Subcutaneous abdominal adipose tissue (tissue), 5 donors: ENCODE data around the gene HABP4.
A peak's percentile ranks its signal among the peaks of the same experiment; 100 is the strongest.

Source experiments
- H3K27ac ChIP-seq: one replicate; pipeline ENCODE4 v1.7.0; 2013; ENCODE audit warnings: low read depth, mild to moderate bottlenecking, inconsistent platforms, low read length, moderate library complexity
- H3K27me3 ChIP-seq, 5 donors: one replicate each; pipeline ENCODE4 v1.7.0; 2013; ENCODE audit warnings: low read length in 5 of 5, inconsistent platforms in 1 of 5; ENCODE audit not compliant: control insufficient read depth in 5 of 5, insufficient read depth in 4 of 5
- H3K36me3 ChIP-seq, 5 donors: one replicate each; pipeline ENCODE4 v1.7.0; 2013; ENCODE audit warnings: low read length in 5 of 5; ENCODE audit not compliant: control insufficient read depth in 5 of 5, insufficient read depth in 5 of 5
- H3K4me1 ChIP-seq, 5 donors: one replicate each; pipeline ENCODE4 v1.7.0; 2013; ENCODE audit warnings: low read length in 5 of 5, mild to moderate bottlenecking in 3 of 5, moderate library complexity in 1 of 5; ENCODE audit not compliant: control insufficient read depth in 5 of 5, insufficient read depth in 5 of 5
- H3K4me3 ChIP-seq, 5 donors: one replicate each; pipeline ENCODE4 v1.7.0; 2013; ENCODE audit warnings: low read length in 5 of 5, low read depth in 1 of 5
- H3K9ac ChIP-seq, 5 donors: one replicate each; pipeline ENCODE4 v1.7.0; 2013; ENCODE audit warnings: low read length in 5 of 5, mild to moderate bottlenecking in 4 of 5, moderate library complexity in 3 of 5
- H3K9me3 ChIP-seq, 5 donors: one replicate each; pipeline ENCODE4 v1.7.0; 2013; ENCODE audit warnings: low read length in 5 of 5; ENCODE audit not compliant: control insufficient read depth in 5 of 5
- donor health status: healthy.
- donor health status: healthy.
- donor health status: healthy.
- donor health status: healthy.
- donor health status: healthy.

The HABP4 gene

DNA sequence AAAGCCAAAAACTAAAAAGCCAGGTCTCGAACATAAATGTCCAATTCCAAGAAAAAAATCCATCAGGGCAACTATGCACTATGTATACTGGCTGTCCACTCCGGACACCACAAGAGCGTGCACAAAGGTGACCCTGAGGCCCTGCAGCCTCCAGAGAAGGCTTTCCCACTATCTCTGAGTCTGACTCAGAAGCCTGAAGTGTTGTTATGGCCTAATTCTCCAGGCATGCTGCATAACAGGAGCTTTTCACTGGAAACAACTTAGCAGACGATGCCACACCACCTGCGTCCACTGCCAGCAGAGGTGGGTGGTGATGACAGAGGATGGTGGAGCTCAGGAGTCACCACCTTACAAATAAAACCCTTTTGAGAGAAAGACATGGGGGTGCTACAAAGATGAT, 63.7 kb downstream of the HABP4 start:
- H3K36me3 ChIP-seq, result peaks cover 0 to 12% (median 3%) of the 10 kb centered on the region in 5 donors
- no peaks in the 10 kb centered on the region for H3K27me3 ChIP-seq
- no peak overlapping the region for H3K9ac ChIP-seq
- H3K27ac ChIP-seq, result peak overlapping the region; percentile 89
- peaks cover 8 to 41% (median 38%) of the 10 kb centered on the region in 5 donors for H3K4me1 ChIP-seq
- no peaks in the 10 kb centered on the region for H3K9me3 ChIP-seq
- peak overlapping the region in 1 of 5 donors; percentile 1 for H3K4me3 ChIP-seq

GRCh38 chr9:96514108-96514799, 64.3 kb downstream of the HABP4 start:
- no peaks in the 10 kb centered on the region for H3K27me3 ChIP-seq
- H3K27ac ChIP-seq, result peak overlapping the region; percentile 89
- peaks cover 8 to 36% (median 32%) of the 10 kb centered on the region in 5 donors for H3K4me1 ChIP-seq
- H3K4me3 ChIP-seq, result peak overlapping the region in 2 of 5 donors; percentile 7 to 36
- no peaks in the 10 kb centered on the region for H3K9me3 ChIP-seq
- H3K9ac ChIP-seq, result peak overlapping the region in 2 of 5 donors; percentile 18 to 22
- H3K36me3 ChIP-seq, result peaks cover 0 to 8% (median 3%) of the 10 kb centered on the region in 5 donors

DNA sequence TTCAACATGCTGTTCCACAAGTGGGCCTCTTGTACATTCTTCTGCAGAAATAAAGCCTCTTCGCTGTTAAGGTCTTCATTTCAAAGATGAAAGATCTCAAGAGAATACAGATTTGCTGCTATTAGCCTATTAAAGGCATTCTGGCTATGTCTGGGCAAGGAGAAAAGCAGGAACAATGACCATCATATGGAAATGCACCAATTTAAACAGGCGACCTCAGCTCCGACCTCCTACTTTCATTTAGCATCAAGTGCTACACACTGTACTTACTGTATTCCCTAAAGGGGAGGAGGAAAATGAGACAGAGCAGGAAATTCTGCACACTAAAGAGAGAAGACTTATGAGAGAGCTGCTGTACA, 64.8 kb downstream of the HABP4 start:
- Histone ChIP-seq H3K4me3 (peak overlapping the region in 2 of 5 donors; percentile 7 to 36), H3K4me1 (peaks cover 8 to 41% (median 35%) of the 10 kb centered on the region in 5 donors), H3K9ac (peak overlapping the region in 3 of 5 donors; percentile 11 to 22 (median 21)), H3K9me3 (no peaks in the 10 kb centered on the region), H3K36me3 (peaks cover 0 to 8% (median 3%) of the 10 kb centered on the region in 5 donors), H3K27ac (peak overlapping the region; percentile 89), H3K27me3 (no peaks in the 10 kb centered on the region)

- peak overlapping the region in 2 of 5 donors; percentile 21 to 38 for H3K9ac ChIP-seq
Observed at GRCh38 chr9:96515621-96516470, 65.9 kb downstream of the HABP4 start.

GRCh38 chr9:96519095-96519494, 69.1 kb downstream of the HABP4 start:
- H3K27ac ChIP-seq, result peak overlapping the region; percentile 94
- H3K4me3 ChIP-seq, result no peak overlapping the region
- H3K27me3 ChIP-seq, result no peaks in the 10 kb centered on the region
- no peaks in the 10 kb centered on the region for H3K9me3 ChIP-seq
- H3K36me3 ChIP-seq, result peaks cover 3 to 15% (median 9%) of the 10 kb centered on the region in 5 donors
- peaks cover 3 to 51% (median 41%) of the 10 kb centered on the region in 5 donors for H3K4me1 ChIP-seq
- no peak overlapping the region for H3K9ac ChIP-seq

More at GRCh38 chr9:96515621-96516470, 65.9 kb downstream of the HABP4 start:
- peak overlapping the region; percentile 89 for H3K27ac ChIP-seq
- peak overlapping the region in 1 of 5 donors; percentile 36 for H3K4me3 ChIP-seq
- H3K4me1 ChIP-seq, result peaks cover 8 to 46% (median 41%) of the 10 kb centered on the region in 5 donors
- no peaks in the 10 kb centered on the region for H3K27me3 ChIP-seq
- no peaks in the 10 kb centered on the region for H3K9me3 ChIP-seq
- H3K36me3 ChIP-seq, result peaks cover 0 to 8% (median 3%) of the 10 kb centered on the region in 5 donors

DNA sequence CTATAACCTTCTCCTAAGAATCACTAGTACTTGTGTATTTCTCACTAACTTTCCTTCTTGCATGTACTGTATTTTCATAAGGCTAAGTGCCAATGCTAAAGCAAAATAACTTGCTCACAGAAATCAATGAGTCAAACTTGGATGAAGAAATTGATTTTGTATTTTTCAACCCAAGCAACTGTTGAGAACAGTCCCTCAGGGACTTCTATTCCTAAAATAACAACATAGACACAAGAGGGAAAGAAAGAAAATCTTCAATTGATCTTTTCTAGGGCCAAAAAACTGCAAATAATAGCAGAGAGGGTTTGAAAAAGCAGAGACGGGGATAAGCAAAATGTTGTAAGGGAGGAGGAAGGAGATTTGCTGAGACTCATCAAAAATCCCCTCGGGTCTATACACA, 69.8 kb downstream of the HABP4 start:
- Histone ChIP-seq H3K27ac (peak overlapping the region; percentile 94), H3K36me3 (peaks cover 3 to 15% (median 9%) of the 10 kb centered on the region in 5 donors), H3K4me3 (peak overlapping the region in 1 of 5 donors; percentile 17), H3K4me1 (peaks cover 3 to 48% (median 39%) of the 10 kb centered on the region in 5 donors), H3K9me3 (no peaks in the 10 kb centered on the region), H3K27me3 (no peaks in the 10 kb centered on the region), H3K9ac (no peak overlapping the region)

DNA sequence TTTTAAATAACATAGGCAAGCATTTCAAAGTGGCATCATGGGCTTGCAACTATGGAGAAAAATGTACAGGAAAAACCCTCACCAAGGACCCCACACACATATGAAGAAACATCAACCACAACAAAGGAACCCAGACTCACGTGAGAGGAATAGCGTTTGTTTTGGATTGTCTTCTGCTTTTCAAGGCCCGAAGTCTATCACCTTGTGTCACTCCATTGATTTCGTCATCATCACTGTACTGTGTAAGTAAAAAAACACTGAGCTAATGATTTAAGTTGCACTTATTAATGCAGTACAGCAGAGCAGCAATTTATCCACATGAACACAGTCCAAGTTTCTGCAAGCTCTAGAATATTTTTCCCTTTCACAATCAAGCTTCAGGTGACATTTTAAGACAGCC, 72.4 kb downstream of the HABP4 start:
- no peaks in the 10 kb centered on the region for H3K9me3 ChIP-seq
- peaks cover 3 to 20% (median 14%) of the 10 kb centered on the region in 5 donors for H3K36me3 ChIP-seq
- H3K4me1 ChIP-seq, result peaks cover 0 to 33% (median 25%) of the 10 kb centered on the region in 5 donors
- H3K9ac ChIP-seq, result no peak overlapping the region
- H3K27ac ChIP-seq, result peak overlapping the region; percentile 34
- H3K4me3 ChIP-seq, result no peak overlapping the region
- no peaks in the 10 kb centered on the region for H3K27me3 ChIP-seq

GRCh38 chr9:96523374-96523773, 73.4 kb downstream of the HABP4 start:
- Histone ChIP-seq H3K36me3 (peaks cover 3 to 20% (median 14%) of the 10 kb centered on the region in 5 donors), H3K9ac (no peak overlapping the region), H3K9me3 (no peaks in the 10 kb centered on the region), H3K27me3 (no peaks in the 10 kb centered on the region), H3K4me1 (peaks cover 0 to 33% (median 25%) of the 10 kb centered on the region in 5 donors), H3K4me3 (no peak overlapping the region), H3K27ac (peak overlapping the region; percentile 34)

DNA sequence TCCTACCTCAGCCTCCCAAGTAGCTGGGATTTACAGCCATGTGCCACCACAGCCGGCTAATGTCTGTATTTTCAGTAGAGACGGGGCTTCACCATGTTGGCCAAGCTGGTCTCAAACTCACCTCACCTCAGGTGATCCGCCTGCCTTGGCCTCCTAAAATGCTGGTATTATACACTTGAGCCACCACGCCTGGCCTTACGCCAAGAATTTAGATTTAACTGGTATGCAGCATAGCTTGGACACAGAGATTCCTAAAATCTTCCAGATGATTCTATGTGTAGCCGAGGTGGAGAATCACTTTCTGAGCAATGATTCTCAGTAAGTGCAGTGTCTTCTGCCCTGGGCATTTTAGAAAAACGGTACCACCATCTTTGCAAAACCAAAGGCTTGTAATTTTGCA, 74.1 kb downstream of the HABP4 start:
- Histone ChIP-seq H3K9me3 (no peaks in the 10 kb centered on the region), H3K27me3 (no peaks in the 10 kb centered on the region), H3K36me3 (peaks cover 3 to 20% (median 14%) of the 10 kb centered on the region in 5 donors), H3K4me1 (peaks cover 0 to 33% (median 25%) of the 10 kb centered on the region in 5 donors), H3K4me3 (no peak overlapping the region), H3K27ac (peak overlapping the region; percentile 43), H3K9ac (no peak overlapping the region)

DNA sequence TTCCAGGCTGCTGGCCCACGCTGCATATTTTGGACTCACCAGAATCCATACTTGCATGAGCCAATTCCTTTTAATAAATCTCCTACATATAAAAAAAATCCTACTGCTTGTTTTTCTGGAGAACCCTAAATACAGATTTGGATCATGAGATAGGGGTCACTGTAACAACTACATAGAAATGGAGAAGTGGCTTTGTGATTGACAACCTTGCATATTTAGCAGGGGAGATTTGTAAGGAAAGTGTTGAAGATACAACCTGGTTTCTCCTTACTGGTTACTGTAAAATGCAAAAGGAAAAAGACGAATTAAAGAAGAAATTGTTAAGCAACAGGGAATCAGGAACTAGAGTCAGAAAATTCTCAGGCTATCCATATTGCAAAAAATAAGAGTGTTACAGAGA, 74.8 kb downstream of the HABP4 start:
- H3K36me3 ChIP-seq, result peaks cover 3 to 20% (median 14%) of the 10 kb centered on the region in 5 donors
- H3K9me3 ChIP-seq, result no peaks in the 10 kb centered on the region
- H3K9ac ChIP-seq, result no peak overlapping the region
- H3K4me3 ChIP-seq, result no peak overlapping the region
- no peaks in the 10 kb centered on the region for H3K27me3 ChIP-seq
- no peak overlapping the region for H3K27ac ChIP-seq
- peaks cover 0 to 34% (median 28%) of the 10 kb centered on the region in 5 donors for H3K4me1 ChIP-seq
